Measurements from ENCODE around the gene TNFSF13. TPM values are rescaled to one million over a fixed set of nuclear protein-coding genes. Genes with fewer than 3 reads are reported as not detected.

Gene TNFSF13, protein sequence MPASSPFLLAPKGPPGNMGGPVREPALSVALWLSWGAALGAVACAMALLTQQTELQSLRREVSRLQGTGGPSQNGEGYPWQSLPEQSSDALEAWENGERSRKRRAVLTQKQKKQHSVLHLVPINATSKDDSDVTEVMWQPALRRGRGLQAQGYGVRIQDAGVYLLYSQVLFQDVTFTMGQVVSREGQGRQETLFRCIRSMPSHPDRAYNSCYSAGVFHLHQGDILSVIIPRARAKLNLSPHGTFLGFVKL
- total RNA-seq = 1 to 10 TPM in 1 of 2 experiments, under 1 TPM in 1; 0.80 to 1.6 TPM
- not detected for polyA plus RNA-seq

DNA sequence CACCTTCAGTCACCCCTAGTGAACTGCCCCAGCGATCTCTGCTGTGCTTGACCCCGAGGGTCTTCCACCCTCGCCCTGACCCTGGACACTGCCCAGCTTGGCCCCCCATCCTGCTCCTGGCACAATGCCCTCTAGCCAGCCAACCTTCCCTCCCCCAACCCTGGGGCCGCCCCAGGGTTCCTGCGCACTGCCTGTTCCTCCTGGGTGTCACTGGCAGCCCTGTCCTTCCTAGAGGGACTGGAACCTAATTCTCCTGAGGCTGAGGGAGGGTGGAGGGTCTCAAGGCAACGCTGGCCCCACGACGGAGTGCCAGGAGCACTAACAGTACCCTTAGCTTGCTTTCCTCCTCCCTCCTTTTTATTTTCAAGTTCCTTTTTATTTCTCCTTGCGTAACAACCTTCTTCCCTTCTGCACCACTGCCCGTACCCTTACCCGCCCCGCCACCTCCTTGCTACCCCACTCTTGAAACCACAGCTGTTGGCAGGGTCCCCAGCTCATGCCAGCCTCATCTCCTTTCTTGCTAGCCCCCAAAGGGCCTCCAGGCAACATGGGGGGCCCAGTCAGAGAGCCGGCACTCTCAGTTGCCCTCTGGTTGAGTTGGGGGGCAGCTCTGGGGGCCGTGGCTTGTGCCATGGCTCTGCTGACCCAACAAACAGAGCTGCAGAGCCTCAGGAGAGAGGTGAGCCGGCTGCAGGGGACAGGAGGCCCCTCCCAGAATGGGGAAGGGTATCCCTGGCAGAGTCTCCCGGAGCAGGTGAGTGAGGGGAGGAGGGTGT lies at the start of gene TNFSF13:
Gene TNFSF13 (plus strand): TSS at position 207 of the 776 bp plus-strand sequence. CDS start 290 bp downstream, at position 497.
- Mint-ChIP-seq H3K4me1 (peaks cover 31 to 38% (median 36%) of the 10 kb centered on the region in 3 donors), H3K27ac (peak within 1 kb of the TSS in 6 of 8 donors; percentile 29 to 93 (median 50)), H3K27me3 (peaks cover 0 to 4% of the 10 kb centered on the region in 2 donors), H3K36me3 (peaks cover 0 to 28% (median 3%) of the 10 kb centered on the region in 3 donors), H3K9me3 (peaks cover 0 to 2% (median 0%) of the 10 kb centered on the region in 5 donors), H3K4me3 (peak within 1 kb of the TSS in 4 of 7 donors; percentile 16 to 89 (median 56))
- Histone ChIP-seq H3K27ac (ENCODE audit: low read depth, low read length) (no peak within 1 kb of the TSS), H3K9me3 (ENCODE audit: low read length) (no peaks in the 10 kb centered on the region), H3K4me1 (ENCODE audit: insufficient read depth, low read length) (peaks cover 46% of the 10 kb centered on the region), H3K36me3 (ENCODE audit: insufficient read depth, low read length) (peaks cover 1% of the 10 kb centered on the region), H3K27me3 (ENCODE audit: insufficient read depth, low read length, poor library complexity, severe bottlenecking) (no peaks in the 10 kb centered on the region), H3K4me3 (ENCODE audit: low read length) (no peak within 1 kb of the TSS)
- CTCF ChIA-PET = interaction anchor here (1.7 to 3.9 kb wide), 3 partner anchors 31 to 203 kb away, joined by 6 to 37 read pairs (median 9); partner anchors contain the start of genes SOX15 and TMEM95
- DNase-seq = peak in 1 of 5 donors; percentile 42
- POLR2A ChIA-PET = interaction anchor here (0.5 kb wide), 1 partner anchor 38 kb away, joined by 10 read pairs; no protein-coding TSS in a partner anchor

DNA sequence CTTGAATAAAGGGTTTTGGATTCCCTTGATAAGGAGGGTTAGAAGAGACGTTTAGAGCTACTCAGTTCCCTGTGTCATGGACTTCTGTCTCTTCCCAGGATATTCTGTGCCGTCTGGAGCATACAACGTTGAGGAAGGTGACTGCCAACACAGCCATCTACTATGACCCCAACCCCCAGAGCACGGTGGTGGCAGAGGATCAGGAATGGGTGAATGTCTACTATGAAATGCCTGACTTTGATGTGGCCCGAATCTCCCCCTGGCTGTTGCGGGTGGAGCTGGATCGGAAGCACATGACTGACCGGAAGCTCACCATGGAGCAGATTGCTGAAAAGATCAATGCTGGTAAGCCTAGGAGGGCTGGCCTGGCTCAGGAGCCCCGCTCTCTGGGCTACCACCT lies 49.7 kb upstream of the TNFSF13 start:
- Histone ChIP-seq H3K4me3 (ENCODE audit: low read length) (no peak overlapping the region), H3K27me3 (ENCODE audit: insufficient read depth, low read length, poor library complexity, severe bottlenecking) (no peaks in the 10 kb centered on the region), H3K9me3 (ENCODE audit: low read length) (no peaks in the 10 kb centered on the region), H3K27ac (ENCODE audit: low read depth, low read length) (no peak overlapping the region), H3K4me1 (ENCODE audit: insufficient read depth, low read length) (no peaks in the 10 kb centered on the region), H3K36me3 (ENCODE audit: insufficient read depth, low read length) (peaks cover 44% of the 10 kb centered on the region)
- H3K27me3 Mint-ChIP-seq = no peaks in the 10 kb centered on the region
- ChIA-PET POLR2A (no interaction called here), CTCF (interaction anchor here (1.5 to 2.6 kb wide), 3 partner anchors 14 to 72 kb away, joined by 3 to 12 read pairs (median 7); partner anchors contain the start of genes SENP3 and TMEM102)
- H3K4me1 Mint-ChIP-seq = no peaks in the 10 kb centered on the region
- H3K36me3 Mint-ChIP-seq = peaks cover 10 to 93% (median 27%) of the 10 kb centered on the region in 3 donors
- H3K4me3 Mint-ChIP-seq = no peak overlapping the region
- peak overlapping the region in 2 of 8 donors; percentile 3 to 62 for H3K27ac Mint-ChIP-seq
- no peak for DNase-seq
- no peaks in the 10 kb centered on the region for H3K9me3 Mint-ChIP-seq

DNA sequence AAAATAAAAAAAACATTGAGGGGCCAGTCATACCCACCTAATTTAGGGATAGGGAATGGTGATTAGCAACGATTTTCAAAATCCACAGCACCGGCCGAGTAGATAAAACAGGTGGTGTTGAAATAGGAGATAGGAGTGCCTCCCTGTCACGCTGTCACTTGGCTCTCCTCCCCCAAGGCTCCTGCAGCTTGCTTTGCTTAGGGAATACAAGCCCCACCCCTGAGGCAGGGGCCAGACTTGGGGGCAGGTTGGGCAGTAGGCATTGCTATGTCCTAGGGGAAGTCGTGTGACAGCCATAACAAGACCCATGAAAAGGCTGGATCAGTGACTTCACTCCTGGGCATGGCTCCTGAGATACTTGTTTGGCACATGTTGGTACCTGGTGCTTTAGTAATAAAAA lies 48.6 kb upstream of the TNFSF13 start:
- no peak for DNase-seq
- Histone ChIP-seq H3K9me3 (ENCODE audit: low read length) (no peaks in the 10 kb centered on the region), H3K27ac (ENCODE audit: low read depth, low read length) (no peak overlapping the region), H3K4me1 (ENCODE audit: insufficient read depth, low read length) (no peaks in the 10 kb centered on the region), H3K36me3 (ENCODE audit: insufficient read depth, low read length) (peaks cover 38% of the 10 kb centered on the region), H3K27me3 (ENCODE audit: insufficient read depth, low read length, poor library complexity, severe bottlenecking) (no peaks in the 10 kb centered on the region), H3K4me3 (ENCODE audit: low read length) (no peak overlapping the region)
- Mint-ChIP-seq H3K4me3 (no peak overlapping the region), H3K9me3 (no peaks in the 10 kb centered on the region), H3K27ac (no peak overlapping the region), H3K4me1 (no peaks in the 10 kb centered on the region), H3K27me3 (no peaks in the 10 kb centered on the region), H3K36me3 (peaks cover 10 to 94% (median 25%) of the 10 kb centered on the region in 3 donors)
- CTCF ChIA-PET = interaction anchor here (0.6 to 1.7 kb wide), 3 partner anchors 13 to 73 kb away, joined by 3 to 7 read pairs (median 3); partner anchors contain the start of gene TMEM102
- POLR2A ChIA-PET = no interaction called here

DNA sequence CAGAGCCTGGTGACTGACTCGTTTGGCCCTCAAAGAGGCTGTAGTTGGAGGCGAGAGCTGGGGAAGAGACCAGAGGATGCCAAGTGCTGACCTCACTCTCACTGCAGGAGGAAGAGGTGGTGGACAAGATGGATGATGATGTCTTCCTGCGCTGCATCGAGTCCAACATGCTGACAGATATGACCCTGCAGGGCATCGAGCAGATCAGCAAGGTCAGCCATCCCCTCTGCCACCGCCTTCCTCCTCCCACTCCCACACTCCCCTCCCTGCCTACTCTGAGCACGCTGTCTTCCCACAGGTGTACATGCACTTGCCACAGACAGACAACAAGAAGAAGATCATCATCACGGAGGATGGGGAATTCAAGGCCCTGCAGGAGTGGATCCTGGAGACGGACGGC lies 47.4 kb upstream of the TNFSF13 start:
- no peak overlapping the region for H3K4me3 Mint-ChIP-seq
- Histone ChIP-seq H3K4me1 (ENCODE audit: insufficient read depth, low read length) (no peaks in the 10 kb centered on the region), H3K36me3 (ENCODE audit: insufficient read depth, low read length) (peaks cover 30% of the 10 kb centered on the region), H3K4me3 (ENCODE audit: low read length) (no peak overlapping the region), H3K9me3 (ENCODE audit: low read length) (no peaks in the 10 kb centered on the region), H3K27me3 (ENCODE audit: insufficient read depth, low read length, poor library complexity, severe bottlenecking) (no peaks in the 10 kb centered on the region), H3K27ac (ENCODE audit: low read depth, low read length) (no peak overlapping the region)
- H3K27ac Mint-ChIP-seq = peak overlapping the region in 1 of 8 donors; percentile 26
- H3K4me1 Mint-ChIP-seq = no peaks in the 10 kb centered on the region
- no peak for DNase-seq
- no peaks in the 10 kb centered on the region for H3K27me3 Mint-ChIP-seq
- ChIA-PET POLR2A (interaction anchor here (0.6 kb wide), 1 partner anchor 284 kb away, joined by 4 read pairs; no protein-coding TSS in a partner anchor), CTCF (interaction anchor here (1.0 kb wide), 1 partner anchor 50 kb away, joined by 3 read pairs; no protein-coding TSS in a partner anchor)
- H3K9me3 Mint-ChIP-seq = no peaks in the 10 kb centered on the region
- H3K36me3 Mint-ChIP-seq = peaks cover 10 to 87% (median 23%) of the 10 kb centered on the region in 3 donors

DNA sequence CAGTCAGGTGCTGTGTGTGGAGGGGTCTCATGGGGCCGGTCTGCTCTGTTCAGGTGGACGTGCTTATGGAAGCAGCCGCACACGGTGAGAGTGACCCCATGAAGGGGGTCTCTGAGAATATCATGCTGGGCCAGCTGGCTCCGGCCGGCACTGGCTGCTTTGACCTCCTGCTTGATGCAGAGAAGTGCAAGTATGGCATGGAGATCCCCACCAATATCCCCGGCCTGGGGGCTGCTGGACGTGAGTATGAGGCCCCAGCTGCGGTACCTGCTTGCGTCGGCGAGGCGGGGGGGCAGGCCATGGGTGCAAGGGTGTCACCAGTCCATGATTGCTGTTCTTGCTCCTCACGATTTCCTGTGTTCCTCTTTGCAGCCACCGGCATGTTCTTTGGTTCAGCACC lies 46.4 kb upstream of the TNFSF13 start:
- no peaks in the 10 kb centered on the region for H3K9me3 ChIP-seq (ENCODE audit: low read length)
- no peak overlapping the region for H3K27ac ChIP-seq (ENCODE audit: low read depth, low read length)
- ChIA-PET POLR2A (interaction anchor here (0.6 kb wide), 1 partner anchor 52 kb away, joined by 6 read pairs; no protein-coding TSS in a partner anchor), CTCF (interaction anchor here (1.0 to 5.5 kb wide), 3 partner anchors 49 to 175 kb away, joined by 3 to 34 read pairs (median 18); partner anchors contain the start of genes TMEM102, TP53 and WRAP53)
- peaks cover 30% of the 10 kb centered on the region for H3K36me3 ChIP-seq (ENCODE audit: insufficient read depth, low read length)
- no peaks in the 10 kb centered on the region for H3K4me1 Mint-ChIP-seq
- no peak overlapping the region for H3K4me3 Mint-ChIP-seq
- no peak overlapping the region for H3K4me3 ChIP-seq (ENCODE audit: low read length)
- peaks cover 10 to 80% (median 20%) of the 10 kb centered on the region in 3 donors for H3K36me3 Mint-ChIP-seq
- H3K27me3 ChIP-seq (ENCODE audit: insufficient read depth, low read length, poor library complexity, severe bottlenecking) = no peaks in the 10 kb centered on the region
- H3K27ac Mint-ChIP-seq = peak overlapping the region in 3 of 8 donors; percentile 29 to 66 (median 38)
- H3K9me3 Mint-ChIP-seq = no peaks in the 10 kb centered on the region
- DNase-seq = no peak
- H3K27me3 Mint-ChIP-seq = no peaks in the 10 kb centered on the region
- H3K4me1 ChIP-seq (ENCODE audit: insufficient read depth, low read length) = no peaks in the 10 kb centered on the region

DNA sequence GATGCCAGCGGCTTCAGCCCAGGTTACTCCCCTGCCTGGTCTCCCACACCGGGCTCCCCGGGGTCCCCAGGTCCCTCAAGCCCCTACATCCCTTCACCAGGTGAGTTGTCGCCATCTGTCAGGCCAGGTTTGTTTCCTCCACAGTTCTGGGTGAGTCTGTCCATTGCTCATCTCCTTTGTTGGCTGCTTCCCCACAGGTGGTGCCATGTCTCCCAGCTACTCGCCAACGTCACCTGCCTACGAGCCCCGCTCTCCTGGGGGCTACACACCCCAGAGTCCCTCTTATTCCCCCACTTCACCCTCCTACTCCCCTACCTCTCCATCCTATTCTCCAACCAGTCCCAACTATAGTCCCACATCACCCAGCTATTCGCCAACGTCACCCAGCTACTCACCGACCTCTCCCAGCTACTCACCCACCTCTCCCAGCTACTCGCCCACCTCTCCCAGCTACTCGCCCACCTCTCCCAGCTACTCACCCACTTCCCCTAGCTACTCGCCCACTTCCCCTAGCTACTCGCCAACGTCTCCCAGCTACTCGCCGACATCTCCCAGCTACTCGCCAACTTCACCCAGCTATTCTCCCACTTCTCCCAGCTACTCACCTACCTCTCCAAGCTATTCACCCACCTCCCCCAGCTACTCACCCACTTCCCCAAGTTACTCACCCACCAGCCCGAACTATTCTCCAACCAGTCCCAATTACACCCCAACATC lies 45.6 kb upstream of the TNFSF13 start:
- no peaks in the 10 kb centered on the region for H3K27me3 ChIP-seq (ENCODE audit: insufficient read depth, low read length, poor library complexity, severe bottlenecking)
- no peaks in the 10 kb centered on the region for H3K27me3 Mint-ChIP-seq

DNA sequence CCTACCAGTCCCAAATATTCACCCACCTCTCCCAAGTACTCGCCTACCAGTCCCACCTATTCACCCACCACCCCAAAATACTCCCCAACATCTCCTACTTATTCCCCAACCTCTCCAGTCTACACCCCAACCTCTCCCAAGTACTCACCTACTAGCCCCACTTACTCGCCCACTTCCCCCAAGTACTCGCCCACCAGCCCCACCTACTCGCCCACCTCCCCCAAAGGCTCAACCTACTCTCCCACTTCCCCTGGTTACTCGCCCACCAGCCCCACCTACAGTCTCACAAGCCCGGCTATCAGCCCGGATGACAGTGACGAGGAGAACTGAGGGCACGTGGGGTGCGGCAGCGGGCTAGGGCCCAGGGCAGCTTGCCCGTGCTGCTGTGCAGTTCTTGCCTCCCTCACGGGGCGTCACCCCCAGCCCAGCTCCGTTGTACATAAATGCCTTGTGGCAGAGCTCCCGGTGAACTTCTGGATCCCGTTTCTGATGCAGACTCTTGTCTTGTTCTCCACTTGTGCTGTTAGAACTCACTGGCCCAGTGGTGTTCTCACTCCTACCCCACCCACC lies 44.6 kb upstream of the TNFSF13 start:
- Histone ChIP-seq H3K36me3 (ENCODE audit: insufficient read depth, low read length) (peaks cover 23% of the 10 kb centered on the region), H3K27me3 (ENCODE audit: insufficient read depth, low read length, poor library complexity, severe bottlenecking) (no peaks in the 10 kb centered on the region), H3K27ac (ENCODE audit: low read depth, low read length) (no peak overlapping the region), H3K4me1 (ENCODE audit: insufficient read depth, low read length) (no peaks in the 10 kb centered on the region), H3K4me3 (ENCODE audit: low read length) (no peak overlapping the region), H3K9me3 (ENCODE audit: low read length) (no peaks in the 10 kb centered on the region)
- peak overlapping the region in 3 of 8 donors; percentile 19 to 86 (median 66) for H3K27ac Mint-ChIP-seq
- H3K4me1 Mint-ChIP-seq = no peaks in the 10 kb centered on the region
- H3K9me3 Mint-ChIP-seq = no peaks in the 10 kb centered on the region
- peaks cover 10 to 62% (median 13%) of the 10 kb centered on the region in 3 donors for H3K36me3 Mint-ChIP-seq
- ChIA-PET CTCF (interaction anchor here (1.0 to 5.5 kb wide), 18 partner anchors 9 to 176 kb away, joined by 3 to 75 read pairs (median 5); partner anchors contain the start of genes FXR2, SENP3, SOX15 and TMEM102), POLR2A (interaction anchor here (1.7 kb wide), 1 partner anchor 173 kb away, joined by 9 read pairs; the partner anchor contains the start of gene TP53)
- DNase-seq = no peak
- H3K4me3 Mint-ChIP-seq = no peak overlapping the region
- H3K27me3 Mint-ChIP-seq = no peaks in the 10 kb centered on the region

More for the DNA sequence above, 45.6 kb upstream of the TNFSF13 start:
- no peaks in the 10 kb centered on the region for H3K4me1 ChIP-seq (ENCODE audit: insufficient read depth, low read length)
- H3K9me3 ChIP-seq (ENCODE audit: low read length) = no peaks in the 10 kb centered on the region
- Mint-ChIP-seq H3K9me3 (no peaks in the 10 kb centered on the region), H3K36me3 (peaks cover 10 to 72% (median 20%) of the 10 kb centered on the region in 3 donors), H3K4me1 (no peaks in the 10 kb centered on the region), H3K4me3 (no peak overlapping the region), H3K27ac (peak overlapping the region in 2 of 8 donors; percentile 50)
- no peak for DNase-seq
- ChIA-PET POLR2A (no interaction called here), CTCF (interaction anchor here (1.1 to 5.5 kb wide), 8 partner anchors 8 to 174 kb away, joined by 5 to 75 read pairs (median 14); partner anchors contain the start of genes FXR2, SENP3, SOX15 and TMEM102)
- H3K27ac ChIP-seq (ENCODE audit: low read depth, low read length) = no peak overlapping the region
- H3K36me3 ChIP-seq (ENCODE audit: insufficient read depth, low read length) = peaks cover 28% of the 10 kb centered on the region
- H3K4me3 ChIP-seq (ENCODE audit: low read length) = no peak overlapping the region

Measured in CD8-positive, alpha-beta memory T cell (primary cell).